Activated CD8-positive, alpha-beta T cell treated with anti-CD3 and anti-CD28 coated beads for 36 hours (primary cell): ENCODE data around the gene KMT2A. TPM values are rescaled to one million over a fixed set of nuclear protein-coding genes. Genes with fewer than 3 reads are reported as not detected.

Experiments
- ATAC-seq: fragments of 200-7000 bp; cut with Tn5 transposase; one replicate; pipeline ENCODE4 v1.10.0; 2021; ENCODE audit warnings: mild to moderate bottlenecking, moderate library complexity
- CTCF ChIA-PET: fragments of 350-600 bp; sonication (Branson Sonifier 250); formaldehyde crosslinking; loops from one replicate; lab custom pipeline; 2021; ENCODE audit warnings: antibody characterized with exemption; lab: Charles Lee
- POLR2A ChIA-PET: fragments of 350-600 bp; sonication (Branson Sonifier 250); formaldehyde crosslinking; loops from one replicate; lab custom pipeline; 2021; ENCODE audit warnings: antibody characterized with exemption; lab: Charles Lee
- DNase-seq: peaks from one replicate; pipeline ENCODE4 v3.0.0-alpha.2; 2020
- H3K27ac Mint-ChIP-seq: one replicate; pipeline ENCODE4 v1.8.0; 2021; ENCODE audit warnings: mild to moderate bottlenecking, mixed read lengths
- H3K27me3 Mint-ChIP-seq: one replicate; pipeline ENCODE4 v1.8.0; 2021; ENCODE audit warnings: mixed read lengths
- H3K36me3 Mint-ChIP-seq: one replicate; pipeline ENCODE4 v1.8.0; 2021; ENCODE audit warnings: low read depth, mixed read lengths
- H3K4me1 Mint-ChIP-seq: one replicate; pipeline ENCODE4 v1.8.0; 2021; ENCODE audit warnings: low read depth, mixed read lengths
- H3K4me3 Mint-ChIP-seq: one replicate; pipeline ENCODE4 v1.8.0; 2021; ENCODE audit warnings: mild to moderate bottlenecking, moderate library complexity, mixed read lengths
- H3K9me3 Mint-ChIP-seq: one replicate; pipeline ENCODE4 v1.8.0; 2021; ENCODE audit warnings: mixed read lengths
- intact Hi-C: fragments of 100-400 bp; cut with micrococcal nuclease; formaldehyde crosslinking; loops from one replicate; pipeline ENCODE4 v1.10.0; 2022
- total RNA-seq, 2 experiments: library from RNA; stranded (reverse); gene quantifications; one replicate each; pipeline ENCODE4 v1.2.3, GENCODE V29; 2021
- TF ChIP-seq, protein P1 (sequence below): fragments of 200-600 bp; IDR thresholded peaks from one replicate; pipeline ENCODE4 v1.8.0; 2022; ENCODE audit warnings: antibody characterized with exemption, mild to moderate bottlenecking

KMT2A gene
- total RNA-seq, 2 experiments from 2014 or later = 68.8 to 75.0 TPM

DNA sequence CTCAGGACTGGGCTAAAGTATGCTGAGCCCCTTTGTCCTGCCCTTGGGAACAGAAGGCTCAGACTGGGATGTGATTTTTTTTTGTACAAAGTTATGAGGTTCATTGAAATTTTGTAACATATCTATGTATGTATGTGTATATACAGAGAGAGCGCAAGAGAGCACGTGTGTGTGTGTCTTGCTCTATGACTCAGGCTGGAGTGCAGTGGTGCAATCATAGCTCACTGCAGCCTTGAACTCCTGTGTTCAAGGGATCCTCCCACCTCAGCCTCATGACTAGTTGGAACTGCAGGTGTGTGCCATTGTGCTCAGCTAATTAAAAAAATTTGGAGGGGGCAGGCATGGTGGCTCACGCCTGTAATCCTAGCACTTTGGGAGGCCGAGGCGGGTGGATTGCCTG lies 100.4 kb downstream of the KMT2A start:
- no peaks in the 10 kb centered on the region for H3K36me3 Mint-ChIP-seq
- no peak overlapping the region for H3K4me3 Mint-ChIP-seq
- ChIA-PET CTCF (no interaction called here), POLR2A (interaction anchor here (0.7 kb wide), 1 partner anchor 531 kb away, joined by 3 read pairs; the partner anchor contains the start of gene VPS11)
- H3K27me3 Mint-ChIP-seq = no peaks in the 10 kb centered on the region
- no peak overlapping the region for H3K27ac Mint-ChIP-seq
- no peaks in the 10 kb centered on the region for H3K9me3 Mint-ChIP-seq
- ATAC-seq = peak; percentile 30
- intact Hi-C loops = no loop called here
- peaks cover 10% of the 10 kb centered on the region for H3K4me1 Mint-ChIP-seq
- TF ChIP-seq, protein P1, sequence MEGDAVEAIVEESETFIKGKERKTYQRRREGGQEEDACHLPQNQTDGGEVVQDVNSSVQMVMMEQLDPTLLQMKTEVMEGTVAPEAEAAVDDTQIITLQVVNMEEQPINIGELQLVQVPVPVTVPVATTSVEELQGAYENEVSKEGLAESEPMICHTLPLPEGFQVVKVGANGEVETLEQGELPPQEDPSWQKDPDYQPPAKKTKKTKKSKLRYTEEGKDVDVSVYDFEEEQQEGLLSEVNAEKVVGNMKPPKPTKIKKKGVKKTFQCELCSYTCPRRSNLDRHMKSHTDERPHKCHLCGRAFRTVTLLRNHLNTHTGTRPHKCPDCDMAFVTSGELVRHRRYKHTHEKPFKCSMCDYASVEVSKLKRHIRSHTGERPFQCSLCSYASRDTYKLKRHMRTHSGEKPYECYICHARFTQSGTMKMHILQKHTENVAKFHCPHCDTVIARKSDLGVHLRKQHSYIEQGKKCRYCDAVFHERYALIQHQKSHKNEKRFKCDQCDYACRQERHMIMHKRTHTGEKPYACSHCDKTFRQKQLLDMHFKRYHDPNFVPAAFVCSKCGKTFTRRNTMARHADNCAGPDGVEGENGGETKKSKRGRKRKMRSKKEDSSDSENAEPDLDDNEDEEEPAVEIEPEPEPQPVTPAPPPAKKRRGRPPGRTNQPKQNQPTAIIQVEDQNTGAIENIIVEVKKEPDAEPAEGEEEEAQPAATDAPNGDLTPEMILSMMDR = no peak
- DNase-seq = no peak

DNA sequence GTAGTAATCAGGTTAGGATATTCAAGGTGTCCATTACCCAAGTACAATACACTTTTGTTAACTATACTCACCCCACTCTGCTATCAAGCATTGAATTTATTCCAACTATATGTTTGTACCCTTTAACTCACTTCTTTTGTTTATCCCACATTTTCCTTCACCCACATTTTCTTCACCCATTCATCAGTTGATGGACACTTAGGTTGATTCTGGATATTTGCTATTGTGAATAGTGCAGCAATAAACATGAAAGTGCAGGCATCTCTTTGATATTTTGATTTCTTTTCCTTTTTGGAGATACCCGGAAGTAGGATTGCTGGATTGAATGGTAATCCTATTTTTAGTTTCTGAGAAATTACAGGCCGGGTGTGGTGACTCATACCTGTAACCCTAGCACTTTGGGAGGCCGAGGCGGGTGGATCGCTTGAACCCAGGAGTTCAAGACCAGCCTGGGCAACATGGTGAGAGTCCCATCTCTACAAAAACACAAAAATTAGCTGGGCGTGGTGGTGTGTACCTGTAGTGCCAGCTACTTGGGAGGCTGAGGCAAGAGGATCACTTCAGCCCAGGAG lies 101.2 kb downstream of the KMT2A start:
- intact Hi-C loops = no loop called here
- ATAC-seq = no peak
- ChIA-PET POLR2A (no interaction called here), CTCF (interaction anchor here (1.2 kb wide), 1 partner anchor 10 kb away, joined by 3 read pairs; the partner anchor contains the start of gene TTC36)
- peak overlapping the region; percentile 30 for H3K27ac Mint-ChIP-seq
- H3K9me3 Mint-ChIP-seq = no peaks in the 10 kb centered on the region
- no peaks in the 10 kb centered on the region for H3K27me3 Mint-ChIP-seq
- peaks cover 3% of the 10 kb centered on the region for H3K4me1 Mint-ChIP-seq
- H3K4me3 Mint-ChIP-seq = no peak overlapping the region
- no peaks in the 10 kb centered on the region for H3K36me3 Mint-ChIP-seq
- TF ChIP-seq, protein P1 = no peak
- no peak for DNase-seq

DNA sequence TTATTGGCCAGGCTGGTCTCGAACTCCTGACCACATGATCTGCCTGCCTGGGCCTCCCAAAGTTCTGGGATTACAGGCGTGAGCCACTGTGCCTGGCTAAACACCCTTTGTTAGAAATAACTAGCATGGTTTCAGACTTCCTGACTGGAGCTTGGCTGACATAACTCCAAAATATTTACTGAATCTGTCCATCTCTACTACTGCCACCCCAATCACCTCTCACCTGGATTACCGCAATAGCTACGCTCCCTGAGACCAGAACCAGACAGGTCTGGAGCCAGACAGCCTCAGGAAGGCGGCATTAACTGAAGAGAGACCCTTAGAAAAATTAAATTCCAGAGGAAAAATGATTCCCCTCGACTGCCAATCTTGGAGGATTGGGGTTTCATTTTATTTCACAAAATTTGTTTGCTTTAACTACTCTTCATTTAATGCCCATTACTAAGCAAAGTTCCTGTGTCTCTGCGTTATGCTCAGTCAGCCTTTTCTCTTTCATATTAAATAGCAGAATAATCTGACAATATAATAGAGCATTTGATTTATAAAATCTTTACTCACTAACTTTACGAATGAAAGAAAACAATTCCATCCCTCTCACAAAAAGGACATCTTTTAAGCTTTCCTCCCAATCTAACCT lies 107.8 kb downstream of the KMT2A start:
- CTCF ChIA-PET = no interaction called here
- Mint-ChIP-seq H3K4me1 (no peaks in the 10 kb centered on the region), H3K36me3 (no peaks in the 10 kb centered on the region), H3K27ac (no peak overlapping the region), H3K4me3 (no peak overlapping the region), H3K27me3 (no peaks in the 10 kb centered on the region), H3K9me3 (no peaks in the 10 kb centered on the region)
- POLR2A ChIA-PET = interaction anchor here (0.6 to 1.0 kb wide), 2 partner anchors 14 to 62 kb away, joined by 3 read pairs; no protein-coding TSS in a partner anchor
- ATAC-seq (no peak), DNase-seq (no peak)
- TF ChIP-seq, protein P1 = no peak
- intact Hi-C loops = no loop called here

DNA sequence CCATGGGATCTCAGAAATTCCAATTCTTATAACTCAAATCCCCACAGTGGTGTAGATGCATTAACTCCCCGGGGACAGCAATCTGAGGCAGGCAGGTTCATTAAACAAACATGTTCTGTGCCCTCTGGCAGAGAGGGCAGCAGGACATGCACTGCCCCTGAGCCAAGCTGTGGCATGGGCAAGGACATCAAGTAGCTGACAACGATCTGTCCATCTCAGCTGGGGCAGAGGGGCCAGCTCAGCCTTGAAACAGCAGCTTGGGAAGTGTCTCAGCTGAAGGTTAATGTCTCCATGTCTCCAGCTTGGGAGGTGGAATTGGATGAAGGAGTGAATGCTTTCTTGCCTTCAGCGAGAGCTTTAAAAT lies 108.3 kb downstream of the KMT2A start:
- intact Hi-C loops = no loop called here
- TF ChIP-seq, protein P1 = no peak
- H3K9me3 Mint-ChIP-seq = no peaks in the 10 kb centered on the region
- no peaks in the 10 kb centered on the region for H3K36me3 Mint-ChIP-seq
- no peak overlapping the region for H3K4me3 Mint-ChIP-seq
- H3K27ac Mint-ChIP-seq = no peak overlapping the region
- no peak for ATAC-seq
- H3K27me3 Mint-ChIP-seq = no peaks in the 10 kb centered on the region
- ChIA-PET CTCF (no interaction called here), POLR2A (interaction anchor here (0.6 to 1.0 kb wide), 2 partner anchors 15 to 61 kb away, joined by 3 read pairs; no protein-coding TSS in a partner anchor)
- no peak for DNase-seq
- no peaks in the 10 kb centered on the region for H3K4me1 Mint-ChIP-seq

DNA sequence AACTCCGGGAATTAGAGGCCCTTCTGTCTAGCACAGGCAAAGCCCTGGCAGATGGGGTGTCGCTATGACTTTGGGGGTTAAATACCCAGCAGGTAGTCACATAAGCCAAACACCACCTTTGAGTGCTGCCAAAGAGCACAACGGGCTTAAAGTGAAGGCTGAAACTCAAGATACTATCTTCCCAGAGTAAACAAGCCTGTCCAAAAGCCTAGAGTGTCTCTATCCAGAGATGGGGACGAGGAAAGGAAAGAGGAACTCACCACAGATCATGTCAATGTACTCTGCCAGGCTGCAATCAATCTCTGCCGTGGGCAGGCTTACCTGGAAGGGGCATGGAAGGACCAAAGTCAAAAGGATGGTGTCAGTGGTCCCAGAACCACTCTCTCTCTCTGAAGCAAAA lies 109.2 kb downstream of the KMT2A start:
- Mint-ChIP-seq H3K4me1 (no peaks in the 10 kb centered on the region), H3K27me3 (no peaks in the 10 kb centered on the region), H3K36me3 (no peaks in the 10 kb centered on the region), H3K9me3 (no peaks in the 10 kb centered on the region), H3K27ac (no peak overlapping the region), H3K4me3 (no peak overlapping the region)
- intact Hi-C loops = no loop called here
- CTCF ChIA-PET = no interaction called here
- DNase-seq (no peak), ATAC-seq (no peak)
- POLR2A ChIA-PET = no interaction called here
- TF ChIP-seq, protein P1 = no peak
